ENCODE data around the gene TRPV4. TPM values are rescaled to one million over a fixed set of nuclear protein-coding genes. Genes with fewer than 3 reads are reported as not detected.

TRPV4 gene
- total and polyA plus RNA-seq, 10 of the 15 experiments (the other 5 are each of a cell fraction or from before 2014, with no cell fraction given) = not detected

- TF ChIP-seq CTCF (IDR thresholded peaks at IDR 0.05 in 2 of 3, conservative IDR thresholded peaks at IDR 0.05 in 1 of 3; ENCODE audit: control insufficient read depth in 2 of 3, extremely low read depth in 1 of 3, insufficient read depth in 1 of 3, low read depth in 3 of 3, low read length in 3 of 3) (peak; percentile 98 to 99 (median 98); a peak in 5 of 6 replicates), SMARCA5 (IDR thresholded peaks at IDR 0.05) (peak; percentile 82), GATAD2B (conservative IDR thresholded peaks at IDR 0.05; ENCODE audit: low read depth) (0 out of 2 replicates have a peak, but pooled peaks have one; percentile 44), TARDBP (IDR thresholded peaks at IDR 0.05; ENCODE audit: borderline replicate concordance) (no peak), BCL3 (IDR thresholded peaks at IDR 0.05; ENCODE audit: borderline replicate concordance, insufficient read depth, low read depth, low read length, poor library complexity, severe bottlenecking) (no peak), SPI1 (IDR thresholded peaks at IDR 0.05; ENCODE audit: borderline replicate concordance, insufficient read depth, low read depth, low read length) (no peak), PML (IDR thresholded peaks at IDR 0.05; ENCODE audit: low read length) (no peak), CBX5 (IDR thresholded peaks at IDR 0.05; ENCODE audit: low read depth) (no peak)
- TF ChIP-seq, protein P1, sequence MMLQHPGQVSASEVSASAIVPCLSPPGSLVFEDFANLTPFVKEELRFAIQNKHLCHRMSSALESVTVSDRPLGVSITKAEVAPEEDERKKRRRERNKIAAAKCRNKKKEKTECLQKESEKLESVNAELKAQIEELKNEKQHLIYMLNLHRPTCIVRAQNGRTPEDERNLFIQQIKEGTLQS (IDR thresholded peaks at IDR 0.05; ENCODE audit: borderline replicate concordance, extremely low read depth, low read depth, low read length) = peak; percentile 39; the same call in 1 of the 2 replicates
Measured at GRCh38 chr12:109844983-109845823, 12.0 kb upstream of the TRPV4 start (continued).

Measured in GM12878 (cell line).